Stomach (tissue), 9 donors: ENCODE data around the gene HNF4A. TPM values are rescaled to one million over a fixed set of nuclear protein-coding genes. Genes with fewer than 3 reads are reported as not detected.
A peak's percentile ranks its signal among the peaks of the same experiment; 100 is the strongest.

ENCODE experiments used
- DNase-seq, 2 donors: peaks; one replicate each; pipeline versions ENCODE4 v3.0.0 to v3.0.0-alpha.2; 2013 to 2019
- H3K27ac ChIP-seq, 5 donors: fragments of 200-600 bp in 4 of 5; sonication (generic) in 4 of 5; one replicate each; pipeline ENCODE4 v1.5.1; 2013 to 2019; ENCODE audit warnings: mild to moderate bottlenecking in 1 of 5, moderate library complexity in 1 of 5
- H3K27me3 ChIP-seq, 3 donors: fragments of 200-600 bp; sonication (generic); one replicate each; pipeline ENCODE4 v1.5.1; 2017 to 2019; ENCODE audit warnings: mixed run types in 1 of 3
- H3K36me3 ChIP-seq, 4 donors: fragments of 200-600 bp; sonication (generic); 1 replicate in 3 of 4; 2 replicates in 1 of 4; pipeline ENCODE4 v1.5.1; 2016 to 2019
- H3K4me1 ChIP-seq, 4 donors: fragments of 200-600 bp; sonication (generic); one replicate each; pipeline ENCODE4 v1.5.1; 2016 to 2019
- H3K4me3 ChIP-seq, 4 donors: fragments of 200-600 bp; sonication (generic) in 3 of 4; one replicate each; pipeline ENCODE4 v1.5.1; 2016 to 2019; ENCODE audit warnings: mild to moderate bottlenecking in 1 of 4
- H3K9me3 ChIP-seq, 4 donors: fragments of 200-600 bp; sonication (generic); one replicate each; pipeline ENCODE4 v1.5.1; 2016 to 2019
- CTCF ChIP-seq, 7 experiments: fragments of 450-650 bp in 4 of 7; fragments of 200-600 bp in 3 of 7; sonication (generic) in 3 of 7; IDR thresholded peaks; one replicate each; pipeline ENCODE4 v1.5.1; 2016 to 2019; ENCODE audit warnings: antibody characterized with exemption in 7 of 7, control low read depth in 2 of 7, mild to moderate bottlenecking in 1 of 7
- EP300 ChIP-seq: sonication (generic); formaldehyde crosslinking; IDR thresholded peaks from one replicate; pipeline ENCODE4 v1.6.1; 2017; ENCODE audit warnings: antibody characterized with exemption
- POLR2A ChIP-seq, 4 donors: fragments of 450-650 bp; IDR thresholded peaks; one replicate each; pipeline ENCODE4 v1.6.1; 2016; ENCODE audit warnings: antibody characterized with exemption in 4 of 4, control low read depth in 2 of 4, mild to moderate bottlenecking in 1 of 4, moderate library complexity in 1 of 4
- POLR2AphosphoS5 ChIP-seq, 3 donors: sonication (generic); formaldehyde crosslinking; IDR thresholded peaks; one replicate each; pipeline ENCODE4 v1.6.1; 2016; ENCODE audit warnings: antibody characterized with exemption in 3 of 3
- WGBS, 5 donors: extraction: QIAGEN DNeasy Blood & Tissue Kit in 3 of 5; methylation state at CpG; one replicate each; pipeline versions ENCODE4 v1.1.5 to v1.1.7; 2013 to 2018; 5-methylcytosine and 5-hydroxymethylcytosine counted together
- intact Hi-C: fragments of 100-400 bp; cut with DNase I; formaldehyde crosslinking; loops from one replicate; pipeline ENCODE4 v1.15.1; 2023; ENCODE audit warnings: low total_unique reads
- polyA plus RNA-seq, 3 donors: library from polyadenylated mRNA; stranded (reverse); fragments of 200-250 nt; gene quantifications; one replicate each; pipeline ENCODE4 v1.2.3, GENCODE V29; 2013
- total RNA-seq, 5 donors: library from RNA; depleted of rRNA; stranded (reverse); fragments of >200 nt; gene quantifications; one replicate each; pipeline versions ENCODE4 v1.1.0 to v1.2.3, GENCODE V29; 2014 to 2016
- donor health status: healthy with polysubstance abuse.
- donor health status: Bipolar disorder and iron deficiency.
- donor health status: healthy.

The HNF4A gene
- total and polyA plus RNA-seq, 8 donors = 1.3 to 64.8 (median 23.5) TPM

DNA sequence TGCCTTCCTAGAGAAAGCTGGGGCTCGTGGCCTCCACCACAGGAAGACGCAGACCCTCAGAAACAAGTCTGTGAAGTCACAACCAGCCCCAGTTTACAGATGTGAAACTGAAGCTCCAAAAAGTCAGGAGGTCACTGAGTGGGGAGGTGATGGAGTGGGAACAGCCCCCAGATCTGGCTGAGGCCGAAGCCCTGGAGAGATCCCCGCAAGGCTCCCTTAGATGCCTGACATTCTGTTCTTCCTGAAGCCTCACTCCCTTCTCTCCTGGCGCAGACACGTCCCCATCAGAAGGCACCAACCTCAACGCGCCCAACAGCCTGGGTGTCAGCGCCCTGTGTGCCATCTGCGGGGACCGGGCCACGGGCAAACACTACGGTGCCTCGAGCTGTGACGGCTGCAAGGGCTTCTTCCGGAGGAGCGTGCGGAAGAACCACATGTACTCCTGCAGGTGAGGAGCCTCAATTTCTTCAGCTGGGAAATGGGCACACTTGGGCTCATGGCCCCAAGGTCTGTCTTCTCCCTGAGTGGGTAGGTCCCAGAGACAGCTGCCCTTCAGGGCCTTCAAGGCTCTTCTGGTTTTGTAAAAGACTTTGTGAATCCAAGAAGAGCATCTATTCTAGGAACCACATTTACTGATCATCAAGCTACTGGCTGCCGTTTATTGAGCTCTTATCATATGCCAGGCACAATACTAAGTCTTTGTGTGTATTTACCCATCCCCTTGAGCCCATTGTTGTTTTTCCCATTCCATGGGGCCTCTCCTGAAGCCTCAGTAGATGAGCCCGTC, 50.5 kb downstream of the HNF4A start:
- 82 to 93% (median 91%) methylated on average over 18 to 20 of the region's 20 CpGs for WGBS, 5 donors
- Histone ChIP-seq H3K36me3 (no peaks in the 10 kb centered on the region), H3K9me3 (no peaks in the 10 kb centered on the region), H3K4me1 (peaks cover 4 to 45% (median 18%) of the 10 kb centered on the region in 4 donors), H3K27ac (peak overlapping the region in 4 of 5 donors; percentile 42 to 78 (median 61)), H3K27me3 (peaks cover 0 to 19% (median 0%) of the 10 kb centered on the region in 3 donors), H3K4me3 (no peak overlapping the region)
- TF ChIP-seq CTCF (IDR thresholded peaks at IDR 0.05) (no peak), EP300 (no peak)
- intact Hi-C loops = no loop called here
- no peak for DNase-seq

GRCh38 chr20:44406572-44407137, 51.2 kb downstream of the HNF4A start:
- Histone ChIP-seq H3K4me3 (no peak overlapping the region), H3K27me3 (peaks cover 0 to 18% (median 0%) of the 10 kb centered on the region in 3 donors), H3K36me3 (no peaks in the 10 kb centered on the region), H3K4me1 (peaks cover 7 to 43% (median 18%) of the 10 kb centered on the region in 4 donors), H3K27ac (peak overlapping the region; percentile 42 to 78 (median 60)), H3K9me3 (no peaks in the 10 kb centered on the region)
- intact Hi-C loops = no loop called here
- 67 to 87% (median 71%) methylated on average over 5 to 7 of the region's 7 CpGs for WGBS, 5 donors
- TF ChIP-seq POLR2AphosphoS5 (IDR thresholded peaks at IDR 0.05) = no peak
- DNase-seq = no peak

DNA sequence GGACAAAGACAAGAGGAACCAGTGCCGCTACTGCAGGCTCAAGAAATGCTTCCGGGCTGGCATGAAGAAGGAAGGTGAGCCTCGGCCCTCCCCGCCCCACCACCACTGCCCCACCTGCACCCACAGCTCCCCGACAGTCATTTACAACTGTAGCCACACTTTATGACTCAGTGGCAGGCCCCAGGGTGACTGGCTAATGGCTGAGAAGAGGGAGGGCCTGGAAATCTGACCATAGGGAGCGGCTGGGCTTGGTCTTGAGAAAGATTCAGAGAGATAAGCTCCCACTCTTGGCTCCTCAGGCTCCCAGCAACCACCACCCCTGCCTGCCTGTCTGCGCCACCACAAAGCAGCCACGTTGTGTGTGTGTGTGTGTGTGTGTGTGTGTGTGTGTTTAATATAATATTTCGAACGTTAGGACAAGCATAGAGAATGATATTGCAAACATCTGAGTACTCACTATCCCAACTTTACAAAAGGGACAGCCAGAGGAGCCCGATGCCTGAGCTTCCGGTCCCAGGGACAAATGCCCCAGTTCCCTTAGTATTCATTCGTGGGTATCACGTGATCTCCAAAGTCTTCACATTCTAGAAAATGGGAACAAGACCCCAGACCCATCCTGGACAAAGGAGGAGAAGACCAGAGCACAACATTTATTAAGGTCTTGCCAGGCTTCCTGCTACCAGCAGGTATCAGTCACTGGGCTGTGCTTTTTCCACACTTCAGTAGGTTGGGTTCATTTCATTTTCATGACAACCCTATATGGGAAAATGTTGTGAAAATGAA, 52.1 kb downstream of the HNF4A start:
- Histone ChIP-seq H3K27ac (peak overlapping the region; percentile 42 to 78 (median 60)), H3K4me1 (peaks cover 7 to 41% (median 19%) of the 10 kb centered on the region in 4 donors), H3K36me3 (no peaks in the 10 kb centered on the region), H3K4me3 (no peak overlapping the region), H3K27me3 (peaks cover 0 to 15% (median 0%) of the 10 kb centered on the region in 3 donors), H3K9me3 (no peaks in the 10 kb centered on the region)
- DNase-seq = peak; percentile 78 to 93
- TF ChIP-seq POLR2A (IDR thresholded peaks at IDR 0.05) = no peak
- TF ChIP-seq POLR2AphosphoS5 (IDR thresholded peaks at IDR 0.05) = peak in 2 of 3 donors; percentile 4 to 18
- intact Hi-C loops = no loop called here
- 36 to 45% (median 39%) methylated on average over 13 to 14 of the region's 14 CpGs for WGBS, 5 donors

DNA sequence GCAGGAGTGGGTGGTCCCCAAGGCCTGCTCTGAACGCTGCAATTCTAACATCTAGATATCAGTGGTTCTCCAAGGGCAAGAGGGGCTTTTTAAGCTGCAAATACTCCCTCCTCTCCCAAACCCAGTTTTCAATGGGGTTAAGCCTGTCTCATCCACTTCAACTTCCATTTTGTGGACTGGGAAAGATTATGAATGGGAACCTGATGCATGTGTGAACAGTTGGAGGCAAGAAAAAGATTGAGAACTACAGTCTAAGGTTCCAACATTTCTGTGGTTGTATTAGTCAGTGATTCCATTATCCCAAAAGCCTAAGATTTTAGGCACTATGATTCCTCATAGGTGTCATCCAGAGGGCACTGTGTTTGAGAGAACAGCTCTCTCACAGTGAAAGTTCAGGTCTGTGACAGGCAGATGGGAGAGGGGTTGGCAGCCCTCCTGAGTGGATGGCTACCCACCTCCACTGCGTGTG, 53.7 kb downstream of the HNF4A start:
- Histone ChIP-seq H3K36me3 (peaks cover 0 to 12% (median 9%) of the 10 kb centered on the region in 4 donors), H3K9me3 (no peaks in the 10 kb centered on the region), H3K27ac (no peak overlapping the region), H3K27me3 (peaks cover 0 to 20% (median 0%) of the 10 kb centered on the region in 3 donors), H3K4me3 (no peak overlapping the region), H3K4me1 (peaks cover 7 to 41% (median 19%) of the 10 kb centered on the region in 4 donors)
- intact Hi-C loops = no loop called here
- WGBS, 5 donors = 82 to 95% (median 86%) methylated on average over 1 to 2 of the region's 2 CpGs
- TF ChIP-seq CTCF (IDR thresholded peaks at IDR 0.05) (no peak), EP300 (no peak), POLR2A (IDR thresholded peaks at IDR 0.05) (no peak), POLR2AphosphoS5 (IDR thresholded peaks at IDR 0.05) (no peak)
- no peak for DNase-seq

DNA sequence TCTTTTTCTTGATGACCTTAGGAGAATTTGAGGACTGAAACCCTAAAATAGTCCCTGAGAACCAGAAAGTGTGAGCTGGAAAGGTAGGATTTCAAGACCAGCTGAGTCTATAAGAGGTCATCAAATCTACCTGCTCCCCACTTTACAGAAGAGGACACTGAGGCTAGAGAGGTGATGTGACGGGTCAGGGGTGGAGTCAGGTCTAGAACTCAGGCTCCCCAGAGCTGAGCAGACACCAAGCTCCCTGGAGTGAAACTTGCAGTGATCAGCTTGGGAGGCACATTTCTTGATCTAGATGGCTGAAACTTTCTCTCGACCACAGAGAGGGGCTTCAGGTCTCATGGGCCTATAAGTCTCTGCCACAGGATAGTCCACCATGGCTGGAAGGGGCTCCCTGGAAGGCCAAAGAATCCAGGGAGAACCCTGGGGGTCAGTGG, 55.1 kb downstream of the HNF4A start:
- H3K4me1 ChIP-seq = peaks cover 7 to 40% (median 19%) of the 10 kb centered on the region in 4 donors
- H3K27ac ChIP-seq = peak overlapping the region in 3 of 5 donors; percentile 13 to 24 (median 15)
- no peak for DNase-seq
- 50 to 94% (median 76%) methylated on average over 2 of the region's 2 CpGs for WGBS, 5 donors
- intact Hi-C loops = no loop called here
- H3K36me3 ChIP-seq = peaks cover 0 to 24% (median 20%) of the 10 kb centered on the region in 4 donors
- no peaks in the 10 kb centered on the region for H3K9me3 ChIP-seq
- H3K4me3 ChIP-seq = no peak overlapping the region
- peaks cover 0 to 27% (median 0%) of the 10 kb centered on the region in 3 donors for H3K27me3 ChIP-seq
- TF ChIP-seq POLR2AphosphoS5 (IDR thresholded peaks at IDR 0.05) = no peak
- no peak for TF ChIP-seq CTCF (IDR thresholded peaks at IDR 0.05)
- TF ChIP-seq EP300 = no peak
- no peak for TF ChIP-seq POLR2A (IDR thresholded peaks at IDR 0.05)
